ENCODE measurements around the gene THAP7.

The THAP7 gene

GRCh38 chr22:20965104-20965887 lies 36.6 kb downstream of the THAP7 start:
- TF ChIP-seq CTCF (IDR thresholded peaks at IDR 0.05; ENCODE audit: low read depth, low read length) = no peak
- no peak for DNase-seq (ENCODE audit: low read depth, low spot score)
- in situ Hi-C loops (cut with HindIII; ENCODE audit: low sequenced_read_pairs) = no loop called here
- peak overlapping the region; percentile 17 for H3K4me3 ChIP-seq (ENCODE audit: low read depth, low read length)

GRCh38 chr22:20964799-20965103 lies 37.2 kb downstream of the THAP7 start:
- DNase-seq (ENCODE audit: low read depth, low spot score) = no peak
- TF ChIP-seq CTCF (IDR thresholded peaks at IDR 0.05; ENCODE audit: low read depth, low read length) = no peak
- peak overlapping the region; percentile 17 for H3K4me3 ChIP-seq (ENCODE audit: low read depth, low read length)
- in situ Hi-C loops (cut with HindIII; ENCODE audit: low sequenced_read_pairs) = no loop called here

- TF ChIP-seq CTCF (IDR thresholded peaks at IDR 0.05; ENCODE audit: low read depth, low read length) = no peak
- in situ Hi-C loops (cut with HindIII; ENCODE audit: low sequenced_read_pairs) = no loop called here
- H3K4me3 ChIP-seq (ENCODE audit: low read depth, low read length) = peak overlapping the region; percentile 17
- DNase-seq (ENCODE audit: low read depth, low spot score) = no peak
Observed at GRCh38 chr22:20964090-20964798, 37.7 kb downstream of the THAP7 start.

- no peak overlapping the region for H3K4me3 ChIP-seq (ENCODE audit: low read depth, low read length)
- in situ Hi-C loops (cut with HindIII; ENCODE audit: low sequenced_read_pairs) = no loop called here
- no peak for TF ChIP-seq CTCF (IDR thresholded peaks at IDR 0.05; ENCODE audit: low read depth, low read length)
- no peak for DNase-seq (ENCODE audit: low read depth, low spot score)
Observed at GRCh38 chr22:20963201-20964052, 38.5 kb downstream of the THAP7 start.

DNA sequence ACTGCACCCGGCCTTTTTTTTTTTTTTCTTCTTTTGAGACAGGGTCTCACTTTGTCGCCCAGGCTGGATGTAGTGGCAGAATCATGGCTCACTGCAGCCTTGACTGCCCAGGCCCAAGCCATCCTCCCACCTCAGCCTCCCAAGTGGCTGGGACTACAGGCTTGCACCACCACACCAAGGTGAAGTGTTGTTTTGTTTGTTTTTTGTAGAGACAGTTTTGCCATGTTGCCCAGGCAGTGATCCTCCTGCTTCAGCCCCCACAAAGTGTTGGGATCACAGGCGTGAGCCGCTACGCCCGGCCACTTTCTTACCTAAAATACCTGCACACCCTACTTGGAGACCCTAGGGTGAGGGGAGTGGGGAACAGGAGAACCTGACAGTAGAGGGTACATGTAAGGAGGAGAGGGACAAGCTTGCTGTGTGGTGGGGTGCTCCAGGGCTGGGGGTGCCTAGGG lies 39.4 kb downstream of the THAP7 start:
- no peak for TF ChIP-seq CTCF (IDR thresholded peaks at IDR 0.05; ENCODE audit: low read depth, low read length)
- in situ Hi-C loops (cut with HindIII; ENCODE audit: low sequenced_read_pairs) = no loop called here
- H3K4me3 ChIP-seq (ENCODE audit: low read depth, low read length) = no peak overlapping the region
- no peak for DNase-seq (ENCODE audit: low read depth, low spot score)

- no peak overlapping the region for H3K4me3 ChIP-seq (ENCODE audit: low read depth, low read length)
- TF ChIP-seq CTCF (IDR thresholded peaks at IDR 0.05; ENCODE audit: low read depth, low read length) = no peak
- DNase-seq (ENCODE audit: low read depth, low spot score) = no peak
- in situ Hi-C loops (cut with HindIII; ENCODE audit: low sequenced_read_pairs) = no loop called here
Observed at GRCh38 chr22:20960609-20961008, 41.3 kb downstream of the THAP7 start.

All from astrocyte of the spinal cord (primary cell).